Measurements from ENCODE around the gene SDS. TPM values are rescaled to one million over a fixed set of nuclear protein-coding genes. Genes with fewer than 3 reads are reported as not detected.

Gene SDS
- total and polyA plus RNA-seq, 9 donors, result 0.09 to 0.32 (median 0.13) TPM; not detected in 4

DNA sequence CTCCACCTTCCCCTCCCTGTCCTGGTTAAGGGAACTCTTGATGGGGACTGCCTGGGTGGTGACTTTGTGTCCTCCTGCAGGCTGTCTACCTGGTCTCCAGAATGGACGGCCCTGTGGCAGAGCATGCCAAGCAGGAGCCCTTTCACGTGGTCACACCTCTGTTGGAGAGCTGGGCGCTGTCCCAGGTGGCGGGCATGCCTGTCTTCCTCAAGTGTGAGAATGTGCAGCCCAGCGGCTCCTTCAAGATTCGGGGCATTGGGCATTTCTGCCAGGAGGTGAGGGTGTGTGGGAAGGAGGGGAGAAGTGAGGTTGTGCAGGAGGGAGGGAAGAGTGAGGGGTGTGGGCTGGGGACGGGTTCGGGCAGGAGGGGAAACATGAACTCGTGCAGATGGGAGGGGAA lies 24.2 kb upstream of the SDS start:
- peaks cover 9% of the 10 kb centered on the region for H3K27me3 ChIP-seq (ENCODE audit: control insufficient read depth, insufficient read depth, low read length)
- 79% methylated on average over 9 of the region's 9 CpGs for WGBS (ENCODE audit: insufficient coverage)
- no peak overlapping the region for H3K27ac ChIP-seq (ENCODE audit: low read length)
- H3K4me1 ChIP-seq (ENCODE audit: control insufficient read depth, insufficient read depth, low read length), result peaks cover under 1% of the 10 kb centered on the region
- H3K36me3 ChIP-seq (ENCODE audit: control insufficient read depth, insufficient read depth, low read length), result no peaks in the 10 kb centered on the region
- H3K4me3 ChIP-seq (ENCODE audit: low read length), result no peak overlapping the region
- no peak for DNase-seq
- H3K9me3 ChIP-seq (replicated peaks; ENCODE audit: control insufficient read depth, low read depth, low read length), result no peaks in the 10 kb centered on the region

DNA sequence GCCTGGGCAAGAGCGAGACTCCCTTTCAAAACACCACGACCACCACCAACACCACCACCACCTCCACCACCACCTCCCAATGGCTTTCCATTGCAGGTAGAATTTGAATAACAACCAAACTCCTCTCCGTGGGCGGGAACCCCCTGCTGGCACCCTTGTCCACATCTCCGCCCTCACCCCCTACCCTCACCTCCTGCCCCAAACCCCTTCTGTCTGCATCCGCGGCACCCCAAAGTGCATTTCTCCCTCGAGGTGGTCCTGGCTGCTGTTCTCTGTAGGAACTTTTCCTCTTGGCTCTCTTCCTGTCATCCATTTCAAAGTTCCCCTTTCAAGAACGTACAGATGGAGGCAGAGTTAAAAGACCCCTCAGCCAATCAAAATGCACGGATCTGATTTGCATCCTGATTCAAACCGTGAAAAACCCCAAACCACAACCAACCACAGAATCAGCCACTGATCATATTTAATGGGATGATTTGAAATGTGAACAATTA lies 22.3 kb upstream of the SDS start:
- DNase-seq, result no peak

DNA sequence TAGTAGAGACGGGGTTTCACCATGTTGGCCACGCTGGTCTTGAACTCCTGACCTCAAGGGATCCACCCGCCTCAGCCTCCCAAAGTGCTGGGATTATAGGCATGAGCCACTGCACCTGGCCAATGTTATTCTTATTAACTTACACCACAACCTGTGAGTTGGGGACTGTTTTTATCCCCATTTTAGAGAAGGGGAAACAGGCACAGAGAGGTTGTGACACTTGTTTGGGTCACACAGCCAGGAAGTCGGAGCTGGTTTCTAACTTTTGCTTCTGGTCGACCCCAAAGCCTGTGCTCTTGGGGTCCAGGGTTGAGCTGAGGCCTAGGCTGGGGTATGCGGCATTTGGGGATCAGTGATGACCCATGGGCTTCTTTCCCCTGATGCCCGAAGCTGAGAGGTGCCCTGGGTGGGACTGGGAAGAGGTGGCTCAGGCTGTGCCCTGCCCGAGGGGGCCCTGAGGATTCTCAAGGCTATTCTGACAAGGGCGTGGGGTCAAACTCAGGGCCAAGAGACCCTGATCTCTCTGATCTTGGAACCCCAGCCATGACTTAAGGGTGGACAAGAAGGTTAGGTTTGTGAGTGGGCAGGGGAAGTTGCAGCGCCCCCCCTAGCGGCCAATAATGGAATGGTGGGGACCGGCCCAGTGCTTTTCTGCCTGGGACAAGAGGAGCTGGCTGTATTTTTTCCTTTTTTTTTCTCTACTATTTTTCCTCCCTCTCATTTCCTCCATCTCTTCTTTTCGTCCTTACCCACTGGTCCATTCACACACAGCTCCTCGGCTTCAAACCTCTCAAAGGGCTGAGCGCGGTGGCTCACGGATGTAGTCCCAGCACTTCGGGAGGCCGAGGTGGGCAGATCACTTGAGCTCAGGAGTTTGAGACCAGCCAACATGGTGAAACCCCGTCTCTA lies 21.5 kb upstream of the SDS start:
- no peaks in the 10 kb centered on the region for H3K9me3 ChIP-seq (replicated peaks; ENCODE audit: control insufficient read depth, low read depth, low read length)
- DNase-seq, result peak; percentile 25
- H3K4me1 ChIP-seq (ENCODE audit: control insufficient read depth, insufficient read depth, low read length), result peaks cover 11% of the 10 kb centered on the region
- H3K4me3 ChIP-seq (ENCODE audit: low read length), result no peak overlapping the region
- 63% methylated on average over 8 of the region's 20 CpGs for WGBS (ENCODE audit: insufficient coverage)
- no peaks in the 10 kb centered on the region for H3K36me3 ChIP-seq (ENCODE audit: control insufficient read depth, insufficient read depth, low read length)
- no peak overlapping the region for H3K27ac ChIP-seq (ENCODE audit: low read length)
- peaks cover 9% of the 10 kb centered on the region for H3K27me3 ChIP-seq (ENCODE audit: control insufficient read depth, insufficient read depth, low read length)

More for the DNA sequence above, 22.3 kb upstream of the SDS start:
- 24% methylated on average over 8 of the region's 11 CpGs for WGBS (ENCODE audit: insufficient coverage)
- H3K4me1 ChIP-seq (ENCODE audit: control insufficient read depth, insufficient read depth, low read length), result peaks cover 11% of the 10 kb centered on the region
- H3K4me3 ChIP-seq (ENCODE audit: low read length), result no peak overlapping the region
- no peaks in the 10 kb centered on the region for H3K9me3 ChIP-seq (replicated peaks; ENCODE audit: control insufficient read depth, low read depth, low read length)
- H3K36me3 ChIP-seq (ENCODE audit: control insufficient read depth, insufficient read depth, low read length), result no peaks in the 10 kb centered on the region
- H3K27me3 ChIP-seq (ENCODE audit: control insufficient read depth, insufficient read depth, low read length), result peaks cover 9% of the 10 kb centered on the region
- H3K27ac ChIP-seq (ENCODE audit: low read length), result no peak overlapping the region

DNA sequence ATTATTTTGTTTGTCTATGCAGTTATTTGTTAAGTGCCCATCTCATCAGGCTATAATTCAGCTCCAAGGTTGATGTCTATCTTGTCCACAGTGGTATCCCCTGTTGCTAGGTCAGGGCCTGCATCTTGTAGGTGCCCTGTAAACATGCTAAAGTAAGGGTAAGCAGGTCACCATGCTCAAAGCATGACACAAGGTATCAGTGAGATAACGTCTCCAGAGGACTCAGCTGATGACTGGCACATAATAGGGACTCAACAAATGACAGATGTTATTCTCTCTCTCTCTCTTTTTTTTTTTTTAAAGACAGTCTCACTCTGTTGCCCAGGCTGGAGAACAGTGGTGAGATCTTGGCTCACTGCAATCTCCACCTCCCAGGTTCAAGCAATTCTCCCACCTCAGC lies 20.8 kb upstream of the SDS start:
- peaks cover 9% of the 10 kb centered on the region for H3K27me3 ChIP-seq (ENCODE audit: control insufficient read depth, insufficient read depth, low read length)
- H3K27ac ChIP-seq (ENCODE audit: low read length), result no peak overlapping the region
- WGBS (ENCODE audit: insufficient coverage), result 80% methylated on average over 1 of the region's 1 CpG
- H3K36me3 ChIP-seq (ENCODE audit: control insufficient read depth, insufficient read depth, low read length), result no peaks in the 10 kb centered on the region
- no peak overlapping the region for H3K4me3 ChIP-seq (ENCODE audit: low read length)
- H3K9me3 ChIP-seq (replicated peaks; ENCODE audit: control insufficient read depth, low read depth, low read length), result no peaks in the 10 kb centered on the region
- DNase-seq, result no peak
- peaks cover 11% of the 10 kb centered on the region for H3K4me1 ChIP-seq (ENCODE audit: control insufficient read depth, insufficient read depth, low read length)

DNA sequence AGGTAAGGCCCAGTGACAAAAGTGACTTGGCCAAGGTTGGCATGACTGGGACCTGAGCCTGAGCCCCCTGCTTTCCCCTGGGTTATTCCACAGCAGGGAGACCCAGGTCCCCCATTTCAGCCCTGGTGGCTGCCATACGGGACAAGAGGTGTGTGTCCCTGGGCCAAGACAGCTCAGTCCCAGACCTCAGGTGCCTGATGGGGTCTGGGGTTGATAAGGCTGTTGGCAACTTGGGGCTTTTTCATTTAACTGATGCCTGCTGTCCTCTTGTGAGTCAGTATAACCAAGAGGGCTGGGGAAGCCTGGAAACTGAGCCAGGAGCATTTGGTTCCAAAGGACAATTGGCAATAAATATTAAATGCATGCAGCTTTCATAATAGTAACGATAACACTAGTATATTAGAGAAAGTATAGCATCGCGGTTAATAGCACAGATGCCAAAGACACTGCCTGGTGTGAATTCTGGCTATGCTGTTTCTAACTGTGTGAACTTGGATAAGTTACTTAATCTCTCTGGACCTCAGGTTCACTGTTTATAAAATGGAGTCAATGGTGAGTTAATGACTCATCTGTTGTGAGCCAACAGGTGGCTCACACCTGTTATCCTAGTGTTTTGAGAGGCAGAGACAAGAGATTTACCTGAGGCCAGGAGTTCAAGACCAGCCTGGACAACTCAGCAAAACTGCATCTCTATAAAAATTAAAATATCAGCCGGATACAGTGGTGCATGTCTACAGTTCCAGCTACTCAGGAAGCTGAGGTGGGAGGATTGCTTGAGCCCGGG lies 19.4 kb upstream of the SDS start:
- peak overlapping the region; percentile 50 for H3K4me3 ChIP-seq (ENCODE audit: low read length)
- peak overlapping the region; percentile 37 for H3K27ac ChIP-seq (ENCODE audit: low read length)
- no peak for DNase-seq
- peaks cover 8% of the 10 kb centered on the region for H3K27me3 ChIP-seq (ENCODE audit: control insufficient read depth, insufficient read depth, low read length)
- H3K4me1 ChIP-seq (ENCODE audit: control insufficient read depth, insufficient read depth, low read length), result peaks cover 11% of the 10 kb centered on the region
- no peaks in the 10 kb centered on the region for H3K9me3 ChIP-seq (replicated peaks; ENCODE audit: control insufficient read depth, low read depth, low read length)
- WGBS (ENCODE audit: insufficient coverage), result 80% methylated on average over 1 of the region's 6 CpGs
- H3K36me3 ChIP-seq (ENCODE audit: control insufficient read depth, insufficient read depth, low read length), result no peaks in the 10 kb centered on the region

DNA sequence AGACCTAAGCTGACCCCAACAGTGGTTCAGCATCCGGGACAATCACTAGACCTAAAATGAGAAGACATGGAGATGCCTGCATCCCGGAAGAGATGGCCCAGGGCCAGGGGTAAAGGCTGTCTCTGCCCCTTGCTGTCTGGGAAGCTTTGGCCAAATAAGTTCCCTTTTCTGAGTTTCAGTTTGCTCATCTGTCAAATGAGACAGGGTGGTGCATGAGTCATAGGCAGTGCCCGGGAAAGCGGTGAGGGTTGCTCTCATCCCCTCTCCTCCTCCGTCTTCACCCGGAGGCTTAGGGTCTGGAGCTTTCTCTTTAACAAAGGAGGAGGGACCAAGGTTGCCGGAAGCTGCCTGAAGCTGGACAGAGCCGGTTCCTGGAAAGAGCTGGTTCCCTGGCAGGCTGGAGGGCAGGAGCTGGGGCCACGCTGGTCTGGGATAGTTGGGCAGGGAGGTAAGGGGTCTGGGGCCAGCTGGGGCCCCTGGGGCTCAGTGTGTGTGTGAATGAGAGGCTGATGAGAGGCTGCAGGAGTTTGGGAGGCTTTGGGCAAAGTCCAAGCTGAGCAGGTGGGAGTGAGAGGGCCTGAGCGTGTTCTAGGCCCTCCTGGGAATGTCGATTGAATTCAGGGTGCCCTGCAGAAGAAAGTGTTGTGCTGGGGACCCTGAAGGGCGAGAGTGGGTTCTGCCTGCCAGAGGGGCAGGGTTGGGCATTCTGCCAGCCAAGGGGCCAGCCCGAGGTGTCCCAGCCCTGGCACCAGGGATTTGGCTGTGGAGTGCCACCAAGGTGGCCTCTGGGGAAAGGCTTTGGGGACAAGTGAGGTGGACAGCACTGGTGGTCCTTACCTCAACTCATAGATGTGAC lies 18.6 kb upstream of the SDS start, which contains the start of gene SDSL:
TSS of gene SDSL (plus strand) at position 351 of the 856 bp plus-strand sequence. CDS start 5,603 bp downstream, outside the sequence.
- WGBS (ENCODE audit: insufficient coverage), result 19% methylated on average over 8 of the region's 13 CpGs

DNA sequence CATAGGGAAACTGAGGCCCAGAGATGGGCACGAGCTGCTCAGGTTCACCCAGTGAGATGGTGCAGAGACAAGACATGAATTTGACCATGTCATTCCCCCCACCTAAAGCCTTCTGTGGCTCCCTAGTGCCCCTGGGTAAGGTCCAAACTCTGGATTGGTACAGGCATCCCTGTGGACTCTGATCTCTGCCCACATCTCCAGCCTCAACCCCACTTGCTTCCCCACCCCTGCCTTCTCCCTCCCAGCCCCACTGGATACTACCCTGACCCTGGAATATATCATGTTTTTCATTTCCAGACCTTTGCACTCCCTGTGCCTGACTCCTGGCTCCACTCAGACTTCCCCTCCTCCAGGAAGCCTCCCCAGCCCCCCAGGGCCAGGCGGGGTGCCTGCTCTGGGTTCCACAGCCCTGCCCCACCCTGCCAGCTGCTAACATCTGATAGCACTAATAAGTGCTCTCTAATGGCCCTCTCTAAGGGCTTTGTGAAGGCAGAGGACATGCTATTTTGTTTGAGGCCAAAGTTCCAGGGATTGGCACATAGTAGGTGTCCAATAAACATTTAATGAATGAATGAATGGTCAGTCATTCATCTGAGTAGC lies 17.4 kb upstream of the SDS start:
- WGBS (ENCODE audit: insufficient coverage), result no CpG with 5 or more reads among the region's 2 CpGs
- no peak overlapping the region for H3K27ac ChIP-seq (ENCODE audit: low read length)
- H3K4me3 ChIP-seq (ENCODE audit: low read length), result no peak overlapping the region
- peaks cover 11% of the 10 kb centered on the region for H3K4me1 ChIP-seq (ENCODE audit: control insufficient read depth, insufficient read depth, low read length)
- peaks cover 3% of the 10 kb centered on the region for H3K27me3 ChIP-seq (ENCODE audit: control insufficient read depth, insufficient read depth, low read length)
- no peak for DNase-seq
- no peaks in the 10 kb centered on the region for H3K36me3 ChIP-seq (ENCODE audit: control insufficient read depth, insufficient read depth, low read length)
- H3K9me3 ChIP-seq (replicated peaks; ENCODE audit: control insufficient read depth, low read depth, low read length), result no peaks in the 10 kb centered on the region

More for the DNA sequence above, 18.6 kb upstream of the SDS start, which contains the start of gene SDSL:
- Histone ChIP-seq H3K27me3 (ENCODE audit: control insufficient read depth, insufficient read depth, low read length) (peaks cover 5% of the 10 kb centered on the region), H3K4me1 (ENCODE audit: control insufficient read depth, insufficient read depth, low read length) (peaks cover 11% of the 10 kb centered on the region), H3K36me3 (ENCODE audit: control insufficient read depth, insufficient read depth, low read length) (no peaks in the 10 kb centered on the region), H3K4me3 (ENCODE audit: low read length) (peak within 1 kb of the TSS; percentile 50), H3K27ac (ENCODE audit: low read length) (peak within 1 kb of the TSS; percentile 37), H3K9me3 (replicated peaks; ENCODE audit: control insufficient read depth, low read depth, low read length) (no peaks in the 10 kb centered on the region)
- peak; percentile 79 for DNase-seq

DNA sequence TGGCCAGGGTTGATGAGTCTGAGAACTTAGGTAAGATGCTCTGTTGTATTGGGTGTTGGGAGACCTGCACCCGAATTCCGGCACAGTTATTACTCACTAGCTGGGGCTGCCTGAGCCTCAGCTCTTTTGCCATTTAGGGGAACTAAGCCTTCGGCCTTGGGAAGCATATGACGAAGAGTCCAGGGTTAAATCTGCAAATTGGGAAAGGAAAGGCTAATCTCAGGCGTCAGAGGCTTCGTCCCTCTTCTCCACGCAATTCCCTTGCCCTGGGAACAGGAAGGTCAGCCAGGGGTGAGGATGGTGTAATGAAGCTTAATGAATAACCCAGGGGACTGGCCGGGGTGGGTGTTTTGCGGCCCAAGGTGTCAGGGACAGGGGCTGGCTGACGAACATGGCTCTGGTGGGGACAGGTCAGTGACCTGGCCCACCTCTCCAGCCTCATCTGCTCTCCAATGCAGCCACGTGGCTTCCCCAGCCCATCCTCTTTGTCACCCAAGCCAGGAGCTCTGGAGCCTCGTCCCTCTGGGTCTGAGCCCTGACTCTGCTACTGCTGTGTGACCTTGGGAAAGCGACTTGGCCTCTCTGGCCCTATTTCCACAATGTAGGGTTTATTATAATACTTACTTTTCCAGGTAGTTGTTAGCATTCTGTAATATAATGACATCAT lies 14.7 kb upstream of the SDS start:
- Histone ChIP-seq H3K9me3 (replicated peaks; ENCODE audit: control insufficient read depth, low read depth, low read length) (no peaks in the 10 kb centered on the region), H3K4me1 (ENCODE audit: control insufficient read depth, insufficient read depth, low read length) (peaks cover 11% of the 10 kb centered on the region), H3K4me3 (ENCODE audit: low read length) (no peak overlapping the region), H3K27me3 (ENCODE audit: control insufficient read depth, insufficient read depth, low read length) (peaks cover 3% of the 10 kb centered on the region), H3K27ac (ENCODE audit: low read length) (no peak overlapping the region), H3K36me3 (ENCODE audit: control insufficient read depth, insufficient read depth, low read length) (no peaks in the 10 kb centered on the region)
- peak; percentile 15 for DNase-seq
- WGBS (ENCODE audit: insufficient coverage), result 17% methylated on average over 8 of the region's 13 CpGs

Data from muscle of leg (tissue), 11 donors.